ENCODE results near the gene ENO3. TPM values are rescaled to one million over a fixed set of nuclear protein-coding genes. Genes with fewer than 3 reads are reported as not detected.
A peak's percentile ranks its signal among the peaks of the same experiment; 100 is the strongest.

Gene ENO3
- polyA plus RNA-seq, 1 of the 3 experiments (the other 2 are of a cell fraction), result 29.2 TPM

GRCh38 chr17:4908711-4909496 is 42.0 kb upstream of the ENO3 start:
- TF ChIP-seq RAD21 (IDR thresholded peaks at IDR 0.05; ENCODE audit: low read length), result peak; percentile 86
- no peak for TF ChIP-seq FOXM1 (IDR thresholded peaks at IDR 0.05; ENCODE audit: low read depth)
- peak; percentile 60; the same call in 1 of the 2 replicates for TF ChIP-seq MXI1 (IDR thresholded peaks at IDR 0.05; ENCODE audit: low read depth, low read length)
- no peak for TF ChIP-seq USF2 (IDR thresholded peaks at IDR 0.05; ENCODE audit: borderline replicate concordance, low read depth, low read length)
- TF ChIP-seq CTCF (IDR thresholded peaks at IDR 0.05), result peak; percentile 82
- TF ChIP-seq MEF2A (IDR thresholded peaks at IDR 0.05; ENCODE audit: borderline replicate concordance, low read depth), result no peak
- TF ChIP-seq SIN3A (IDR thresholded peaks at IDR 0.05; ENCODE audit: borderline replicate concordance, low read depth, low read length), result peak; percentile 74; the same call in 1 of the 2 replicates
- TF ChIP-seq ZBTB33 (IDR thresholded peaks at IDR 0.05; ENCODE audit: borderline replicate concordance, low read depth), result no peak
- TF ChIP-seq YY1 (IDR thresholded peaks at IDR 0.05; ENCODE audit: low read depth), result no peak
- no peak for TF ChIP-seq POLR2AphosphoS5 (IDR thresholded peaks at IDR 0.05; ENCODE audit: low read depth, low read length)
- TF ChIP-seq ELF1 (IDR thresholded peaks at IDR 0.05), result no peak
- TF ChIP-seq CHD2 (IDR thresholded peaks at IDR 0.05; ENCODE audit: low read length, partially characterized antibody), result no peak
- 0 out of 2 replicates have a peak, but pooled peaks have one; percentile 31 for TF ChIP-seq TAF1 (IDR thresholded peaks at IDR 0.05; ENCODE audit: borderline replicate concordance, low read depth, low read length)
- peak; percentile 11; the same call in 1 of the 2 replicates for TF ChIP-seq FOXJ3 (CRISPR knock-in tag; IDR thresholded peaks at IDR 0.05)
- no peak for TF ChIP-seq RXRA (IDR thresholded peaks at IDR 0.05; ENCODE audit: borderline replicate concordance, low read depth)
- no peak for TF ChIP-seq RCOR1 (IDR thresholded peaks at IDR 0.05; ENCODE audit: low read length)
- no peak for TF ChIP-seq IRF3 (IDR thresholded peaks at IDR 0.05; ENCODE audit: low read depth, low read length)
- TF ChIP-seq JUND (IDR thresholded peaks at IDR 0.05), result no peak
- peak; percentile 87 for TF ChIP-seq SMC3 (IDR thresholded peaks at IDR 0.05; ENCODE audit: low read depth, low read length)
- no peak for TF ChIP-seq TEAD4 (IDR thresholded peaks at IDR 0.05; ENCODE audit: borderline replicate concordance, insufficient read depth)
- TF ChIP-seq TCF12 (IDR thresholded peaks at IDR 0.05), result no peak
- no peak for TF ChIP-seq GABPA (IDR thresholded peaks at IDR 0.05; ENCODE audit: low read depth)
- no peak for TF ChIP-seq NRF1 (IDR thresholded peaks at IDR 0.05; ENCODE audit: low read depth, low read length)
- no peak for TF ChIP-seq GATA2 (CRISPR knock-in tag; IDR thresholded peaks at IDR 0.05)
- no peak for TF ChIP-seq RFX5 (IDR thresholded peaks at IDR 0.05; ENCODE audit: low read length)
- Histone ChIP-seq H3K9me3 (no peaks in the 10 kb centered on the region), H3K4me1 (ENCODE audit: control insufficient read depth in 1 of 2, insufficient read depth in 2 of 2, low read depth in 1 of 2, low read length in 1 of 2) (peaks cover 0 to 11% of the 10 kb centered on the region in 2 experiments; a peak in 1 of 4 replicates), H3K27ac (ENCODE audit: low read depth in 2 of 2, low read length in 1 of 2) (peak overlapping the region in 1 of 2 experiments; percentile 0; a peak in 1 of 4 replicates), H4K20me1 (ENCODE audit: insufficient read depth) (no peaks in the 10 kb centered on the region), H3K4me2 (no peak overlapping the region), H3K4me3 (ENCODE audit: low read depth in 2 of 2, low read length in 1 of 2) (peak overlapping the region in 1 of 2 experiments; percentile 11; a peak in 1 of 4 replicates), H3K79me2 (ENCODE audit: insufficient read depth) (no peaks in the 10 kb centered on the region), H2AFZ (ENCODE audit: low read depth) (peak overlapping the region; percentile 37; the same call in 1 of the 2 replicates), H3F3A (replicated peaks; ENCODE audit: insufficient read depth) (peaks cover 3% of the 10 kb centered on the region), H3K27me3 (ENCODE audit: insufficient read depth) (no peaks in the 10 kb centered on the region), H3K9me2 (no peaks in the 10 kb centered on the region), H3K9ac (no peak overlapping the region), H3K36me3 (replicated peaks in 1 of 2; ENCODE audit: control insufficient read depth in 1 of 2, insufficient read depth in 2 of 2, low read length in 1 of 2) (no peaks in the 10 kb centered on the region)
- DNase-seq, result peak; percentile 91
- ChIA-PET CTCF (interaction anchor here (0.6 to 3.0 kb wide), 50 partner anchors 9 to 312 kb away, joined by 3 to 35 read pairs (median 4); partner anchors contain the start of genes C17orf107, CAMTA2, ENO3 and PFN1), POLR2A (interaction anchor here (0.7 to 1.7 kb wide), 7 partner anchors 11 to 202 kb away, joined by 3 to 18 read pairs (median 3); partner anchors contain the start of genes RNF167, SLC25A11 and SPAG7)
- 42% methylated on average over 19 of the region's 20 CpGs for WGBS (ENCODE audit: low lambda C conversion rate)
